RWPE1 (cell line): ENCODE results near the gene CASK.
A peak's percentile ranks its signal among the peaks of the same experiment; 100 is the strongest.

Source experiments
- CTCF ChIA-PET: fragments of 350-600 bp; sonication (Branson Sonifier 250); formaldehyde crosslinking; extraction: SDS; loops from one replicate; lab custom pipeline; 2021; lab: Yijun Ruan, JAX
- POLR2A ChIA-PET: fragments of 400-600 bp; formaldehyde crosslinking; extraction: SDS; loops from one replicate; lab custom pipeline; 2020; ENCODE audit warnings: antibody characterized with exemption; ENCODE audit not compliant: low non-redundant PET; lab: Yijun Ruan, JAX
- DNase-seq: peaks from one replicate; pipeline ENCODE4 v3.0.0; 2012; ENCODE audit warnings: low spot score
- H3K27ac ChIP-seq: fragments of 450-650 bp; 2 replicates; pipeline ENCODE4 v1.5.1; 2017
- CTCF ChIP-seq: fragments of 450-650 bp; conservative IDR thresholded peaks from 2 replicates; pipeline ENCODE4 v1.5.1; 2017; ENCODE audit warnings: low read depth, mild to moderate bottlenecking

Gene CASK

GRCh38 chrX:41580423-41581064 lies 342.8 kb downstream of the CASK start:
- H3K27ac ChIP-seq, result no peak overlapping the region
- ChIA-PET CTCF (no interaction called here), POLR2A (no interaction called here)
- DNase-seq, result no peak
- no peak for TF ChIP-seq CTCF

GRCh38 chrX:41563876-41564275 lies 359.5 kb downstream of the CASK start:
- POLR2A ChIA-PET, result no interaction called here
- no peak for DNase-seq
- no peak overlapping the region for H3K27ac ChIP-seq
- CTCF ChIA-PET, result interaction anchor here (0.6 kb wide), 2 partner anchors 9 to 14 kb away, joined by 4 read pairs; no protein-coding TSS in a partner anchor
- no peak for TF ChIP-seq CTCF

GRCh38 chrX:41561045-41561444 lies 362.3 kb downstream of the CASK start:
- peak; percentile 7 for DNase-seq
- H3K27ac ChIP-seq, result no peak overlapping the region
- ChIA-PET CTCF (no interaction called here), POLR2A (no interaction called here)
- TF ChIP-seq CTCF, result no peak

- no peak overlapping the region for H3K27ac ChIP-seq
- DNase-seq, result no peak
- ChIA-PET CTCF (no interaction called here), POLR2A (no interaction called here)
- TF ChIP-seq CTCF, result no peak
Measured at GRCh38 chrX:41559235-41560052, 363.9 kb downstream of the CASK start.

- POLR2A ChIA-PET, result no interaction called here
- TF ChIP-seq CTCF, result no peak
- CTCF ChIA-PET, result interaction anchor here (0.6 kb wide), 1 partner anchor 35 kb away, joined by 3 read pairs; no protein-coding TSS in a partner anchor
- peak; percentile 1 for DNase-seq
- H3K27ac ChIP-seq, result no peak overlapping the region
Measured at GRCh38 chrX:41558531-41558930, 364.8 kb downstream of the CASK start.

- CTCF ChIA-PET, result no interaction called here
- no peak for TF ChIP-seq CTCF
- POLR2A ChIA-PET, result no interaction called here
- H3K27ac ChIP-seq, result no peak overlapping the region
- DNase-seq, result no peak
Measured at GRCh38 chrX:41556958-41557357, 366.4 kb downstream of the CASK start.
